Raji (cell line): ENCODE measurements around the gene TMEM53.

ENCODE experiments used
- POLR2A ChIP-seq: IDR thresholded peaks from 2 replicates; pipeline ENCODE4 v1.6.1; 2011; ENCODE audit warnings: low read depth, low read length, control low read depth; ENCODE audit not compliant: insufficient read depth

The TMEM53 gene

GRCh38 chr1:44707112-44707881 lies 33.0 kb upstream of the TMEM53 start:
- TF ChIP-seq POLR2A, result no peak

- TF ChIP-seq POLR2A, result no peak
Measured at GRCh38 chr1:44705938-44706337, 31.7 kb upstream of the TMEM53 start.

GRCh38 chr1:44705470-44705869 lies 31.2 kb upstream of the TMEM53 start:
- TF ChIP-seq POLR2A, result no peak

GRCh38 chr1:44701141-44701573 lies 26.9 kb upstream of the TMEM53 start:
- TF ChIP-seq POLR2A, result no peak

GRCh38 chr1:44700573-44700972 lies 26.3 kb upstream of the TMEM53 start:
- TF ChIP-seq POLR2A, result no peak

DNA sequence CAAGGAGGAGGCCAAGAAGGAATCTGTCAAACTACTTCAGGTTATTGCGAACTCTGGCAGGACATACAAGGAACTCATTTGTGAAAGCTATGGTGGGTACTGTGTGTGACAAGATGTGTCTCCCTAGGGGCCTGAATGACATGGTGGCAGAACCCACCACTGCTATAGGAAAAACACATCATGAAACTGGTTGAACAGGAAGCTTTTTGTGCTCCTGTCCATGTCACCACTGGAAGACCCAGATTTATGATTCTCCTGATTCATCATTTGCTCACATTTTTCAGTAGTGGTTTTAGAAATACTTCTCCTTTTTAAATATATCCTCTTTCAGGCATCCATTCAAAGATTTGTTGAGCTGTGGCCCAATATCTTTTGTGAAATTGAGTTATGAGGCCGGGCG lies 23.9 kb upstream of the TMEM53 start:
- no peak for TF ChIP-seq POLR2A

- TF ChIP-seq POLR2A, result no peak
Measured at GRCh38 chr1:44696789-44697345, 22.6 kb upstream of the TMEM53 start.

- no peak for TF ChIP-seq POLR2A
Measured at GRCh38 chr1:44696101-44696500, 21.8 kb upstream of the TMEM53 start.

GRCh38 chr1:44695671-44696070 lies 21.4 kb upstream of the TMEM53 start:
- no peak for TF ChIP-seq POLR2A

DNA sequence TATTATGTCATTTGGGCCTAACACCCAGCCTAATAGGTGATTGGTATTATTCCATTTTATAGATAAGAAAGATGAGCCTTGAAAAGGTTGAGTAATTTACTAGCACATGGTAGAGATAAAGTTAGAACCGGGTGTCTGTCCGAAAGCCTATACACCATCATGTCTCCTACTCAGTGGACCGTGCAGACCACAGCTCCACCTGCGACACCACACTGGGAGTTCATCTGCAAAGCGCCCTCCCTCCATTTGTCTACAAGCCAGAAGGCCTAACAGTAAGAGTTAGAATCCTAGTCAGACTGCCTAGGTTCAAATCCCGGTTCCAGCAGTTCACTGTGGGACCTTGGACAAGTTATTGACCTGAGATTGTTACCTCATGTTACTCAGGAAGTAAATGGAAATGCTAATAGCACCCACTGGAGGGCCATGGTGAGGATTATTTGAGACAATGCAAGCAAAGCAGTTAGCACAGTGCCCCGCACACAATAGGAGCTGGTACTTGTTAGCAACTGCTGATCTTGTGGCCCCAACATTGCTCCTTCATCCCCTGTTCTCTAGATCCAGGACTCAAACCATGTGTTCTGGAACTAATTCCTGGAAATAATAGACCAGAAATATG lies 20.7 kb upstream of the TMEM53 start:
- no peak for TF ChIP-seq POLR2A

DNA sequence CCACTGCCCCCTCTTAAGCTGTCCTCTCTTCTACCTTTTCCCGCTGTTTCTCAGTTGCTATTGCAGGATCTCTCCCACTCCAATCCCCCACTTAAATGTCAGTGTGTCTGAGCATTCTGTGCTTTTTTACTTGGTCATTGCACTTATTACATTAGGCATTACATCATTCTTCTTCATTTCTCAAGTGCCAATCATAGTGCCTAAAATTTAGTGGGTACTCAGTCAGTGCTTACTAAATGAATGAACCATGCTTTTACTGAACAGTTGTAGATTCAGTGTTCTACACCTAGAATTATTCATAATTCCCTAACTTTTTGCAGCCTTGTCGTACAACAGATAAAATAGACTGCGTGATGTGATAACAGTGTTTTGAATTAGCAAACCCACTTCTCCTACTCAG lies 19.6 kb upstream of the TMEM53 start:
- TF ChIP-seq POLR2A, result no peak

- TF ChIP-seq POLR2A, result no peak
Measured at GRCh38 chr1:44693159-44693558, 18.9 kb upstream of the TMEM53 start.

GRCh38 chr1:44689447-44689765 lies 15.1 kb upstream of the TMEM53 start:
- no peak for TF ChIP-seq POLR2A

DNA sequence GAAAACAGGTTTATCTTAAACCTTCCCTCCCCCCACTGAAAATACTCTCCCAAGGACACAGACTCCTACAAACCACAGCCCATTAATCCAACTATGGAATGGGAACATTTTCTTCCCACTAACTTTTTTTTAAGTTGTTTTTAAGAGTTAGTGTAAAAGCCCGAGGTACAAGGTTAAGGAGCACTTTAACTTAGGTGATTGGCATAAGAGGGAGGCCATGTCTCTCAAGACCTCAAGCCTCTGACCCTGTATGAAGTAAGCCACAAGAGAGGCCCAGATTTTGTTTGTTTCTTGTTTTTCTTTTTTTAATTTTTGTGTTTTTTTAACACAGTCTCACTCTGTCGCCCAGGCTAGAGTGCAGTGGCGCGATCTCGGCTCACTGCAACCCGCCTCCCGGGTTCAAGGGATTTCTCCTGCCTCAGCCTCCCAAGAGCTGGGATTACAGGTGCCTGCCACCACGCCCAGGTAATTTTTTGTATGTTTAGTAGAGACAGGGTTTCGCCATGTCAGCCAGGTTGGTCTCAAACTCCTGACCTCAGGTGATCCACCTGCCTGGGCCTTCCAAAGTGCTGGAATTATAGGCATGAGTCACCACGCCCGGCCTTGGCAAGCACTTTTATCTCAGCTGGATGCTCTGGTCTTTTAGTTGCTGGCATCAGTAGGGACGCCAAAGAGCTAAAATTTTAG lies 14.6 kb upstream of the TMEM53 start:
- no peak for TF ChIP-seq POLR2A

DNA sequence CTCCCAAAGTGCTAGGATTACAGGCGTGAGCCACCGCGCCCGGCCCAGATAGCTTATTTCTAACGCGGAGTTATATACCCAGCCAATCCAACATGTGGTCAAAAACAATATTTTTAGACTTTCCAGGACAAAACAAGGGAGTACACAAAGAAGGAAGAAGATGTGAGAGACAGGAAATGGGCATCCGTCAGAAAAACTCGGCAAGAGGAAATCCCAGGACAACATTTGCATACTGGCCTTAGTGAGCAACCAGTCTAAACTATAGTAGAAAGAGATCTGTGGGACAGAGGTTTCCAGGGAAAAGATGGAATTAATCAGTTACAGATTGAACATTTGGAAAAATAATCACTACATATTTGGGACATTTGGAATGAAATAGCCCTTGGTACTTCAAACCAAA lies 11.6 kb upstream of the TMEM53 start:
- TF ChIP-seq POLR2A, result no peak

- TF ChIP-seq POLR2A, result no peak
Measured at GRCh38 chr1:44685218-44685617, 10.9 kb upstream of the TMEM53 start.

DNA sequence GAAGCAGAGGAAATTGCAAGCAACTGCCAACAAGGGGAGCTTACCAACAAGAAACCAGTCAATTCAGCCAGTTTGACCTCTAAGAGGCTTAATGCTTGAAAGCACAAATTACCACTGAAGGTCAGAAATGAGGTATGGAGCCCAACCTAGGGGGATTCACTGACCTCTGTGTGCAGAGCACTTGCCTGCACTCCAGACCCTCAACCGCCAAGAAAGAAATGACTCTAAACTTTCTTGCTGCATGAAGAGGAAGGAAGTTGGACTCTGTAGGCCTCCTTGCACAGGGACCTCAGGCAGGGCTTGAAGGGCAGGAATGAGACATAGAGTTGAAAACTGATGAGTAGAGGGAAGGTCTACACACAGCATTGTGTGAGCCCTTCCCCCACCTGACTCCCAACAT lies 10.2 kb upstream of the TMEM53 start:
- no peak for TF ChIP-seq POLR2A

DNA sequence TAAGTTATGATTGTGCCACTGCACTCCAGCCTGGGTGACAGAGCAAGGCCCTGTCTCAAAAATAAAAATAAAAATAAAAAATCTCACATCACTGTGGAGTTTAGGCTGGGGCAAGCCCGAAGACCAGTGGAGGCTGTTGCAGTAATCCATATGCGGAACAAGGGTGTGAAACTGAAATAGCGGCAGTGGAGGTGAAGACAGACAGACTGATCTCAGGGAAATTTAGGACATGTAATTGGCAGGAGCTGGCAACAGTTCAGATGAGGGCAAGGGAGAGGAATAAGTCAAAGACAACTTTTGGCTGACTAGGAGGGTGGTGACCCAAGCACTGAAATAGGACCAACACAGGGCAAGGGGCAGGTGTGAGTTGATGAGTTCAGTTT lies 8.6 kb upstream of the TMEM53 start:
- no peak for TF ChIP-seq POLR2A
